ENCODE results near the gene MYO5B.

The MYO5B gene

DNA sequence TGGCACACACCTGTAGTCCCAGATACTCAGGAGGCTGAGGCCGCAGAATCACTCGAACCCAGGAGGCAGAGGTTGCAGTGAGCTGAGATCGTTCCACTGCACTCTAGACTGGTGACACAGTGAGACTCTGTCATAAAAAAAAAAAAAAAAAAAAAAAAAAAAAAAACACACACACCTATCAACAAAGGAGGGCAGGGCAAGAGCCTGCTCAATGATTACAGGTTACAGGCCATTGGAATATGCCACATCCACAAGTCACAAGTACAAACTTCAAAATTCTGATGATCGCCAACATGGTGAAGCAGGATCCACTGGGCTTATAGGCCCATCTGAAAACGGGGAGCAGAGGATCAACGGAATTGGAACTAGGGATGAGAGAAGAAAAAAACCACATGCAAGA is 6.3 kb downstream of the MYO5B start:
- no peak for DNase-seq

GRCh38 chr18:50187659-50188058 is 7.3 kb downstream of the MYO5B start:
- no peak for DNase-seq

DNA sequence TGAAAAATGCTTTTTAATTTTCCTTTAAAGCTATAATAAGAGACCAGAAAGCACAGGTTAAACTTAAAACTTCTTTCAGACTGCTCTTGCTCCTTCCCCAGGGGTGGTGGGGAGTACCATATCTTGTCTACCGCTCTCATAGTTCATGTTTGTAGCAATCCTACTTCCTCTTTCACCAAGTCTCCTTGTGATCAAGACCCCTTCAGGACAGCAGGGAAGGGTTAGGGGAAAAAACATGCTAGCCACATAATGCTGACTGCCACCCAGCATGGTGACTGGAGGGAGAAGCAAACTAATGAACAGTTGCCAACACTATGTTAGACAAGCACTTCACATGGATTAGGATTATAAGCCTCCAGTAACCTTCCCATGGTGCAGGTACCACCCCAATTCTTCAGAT is 8.6 kb downstream of the MYO5B start:
- DNase-seq, result no peak

DNA sequence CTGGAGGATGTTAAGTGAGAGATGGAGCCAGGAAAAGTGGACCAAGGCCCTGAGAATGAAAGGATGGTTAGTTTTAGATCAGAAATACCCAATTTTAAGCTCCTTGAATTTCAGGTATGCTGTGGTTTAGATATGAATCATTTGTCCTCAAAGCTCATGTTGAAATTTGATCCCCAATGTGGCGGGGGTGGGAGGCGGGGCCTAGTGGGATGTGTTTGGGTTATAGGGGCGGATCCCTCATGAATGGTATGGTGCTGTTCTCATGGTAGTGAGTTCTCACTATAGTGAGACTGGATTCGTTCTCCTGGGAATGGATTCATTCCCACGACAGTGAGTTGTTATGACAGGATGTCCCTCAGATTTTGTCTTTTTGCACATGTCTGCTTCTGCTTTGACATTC is 11.4 kb downstream of the MYO5B start:
- DNase-seq, result no peak

DNA sequence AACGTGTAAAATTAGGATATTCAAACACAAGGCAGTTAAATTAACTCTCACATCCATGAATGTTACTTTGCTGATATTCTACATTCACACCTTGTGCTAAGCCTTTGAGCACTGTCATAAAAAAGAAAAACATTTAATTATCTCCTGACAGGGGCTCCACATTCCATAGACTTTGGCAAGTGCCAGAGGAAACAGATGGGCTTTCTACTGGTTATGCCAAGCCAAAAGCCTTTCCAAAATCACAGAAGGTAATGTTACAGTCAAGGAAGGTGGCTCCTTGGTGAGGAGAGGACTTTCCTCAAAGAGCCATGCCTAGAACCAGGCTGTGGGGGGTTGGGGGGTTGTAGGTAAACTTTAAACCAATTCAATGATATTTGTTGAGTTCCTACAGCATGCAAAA is 12.4 kb downstream of the MYO5B start:
- no peak for DNase-seq

GRCh38 chr18:50181590-50181989 is 13.4 kb downstream of the MYO5B start:
- no peak for DNase-seq

DNA sequence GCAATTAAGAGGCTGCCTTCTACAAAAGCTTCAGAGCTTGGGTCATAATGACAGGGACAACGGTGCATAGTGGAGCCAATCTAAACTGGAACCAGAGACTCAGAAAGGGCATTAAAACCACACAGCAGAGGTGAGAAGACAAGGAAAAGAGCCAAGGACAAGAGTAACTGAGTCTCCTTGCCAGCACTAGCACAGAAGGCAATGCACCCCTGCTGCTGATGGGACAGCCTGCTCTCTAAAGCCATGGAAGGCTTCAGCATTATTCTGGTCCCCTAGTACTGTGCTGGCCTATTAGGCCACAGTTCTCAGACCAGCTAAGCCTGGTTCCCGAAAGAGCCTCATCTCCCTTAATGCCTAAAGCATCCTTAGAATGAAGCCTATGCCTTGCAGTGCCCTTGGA is 15.5 kb downstream of the MYO5B start:
- no peak for DNase-seq

- no peak for DNase-seq
Measured at GRCh38 chr18:50177294-50177992, 17.5 kb downstream of the MYO5B start.

- DNase-seq, result no peak
Measured at GRCh38 chr18:50172367-50172766, 22.6 kb downstream of the MYO5B start.

GRCh38 chr18:50171406-50171805 is 23.5 kb downstream of the MYO5B start:
- no peak for DNase-seq

DNA sequence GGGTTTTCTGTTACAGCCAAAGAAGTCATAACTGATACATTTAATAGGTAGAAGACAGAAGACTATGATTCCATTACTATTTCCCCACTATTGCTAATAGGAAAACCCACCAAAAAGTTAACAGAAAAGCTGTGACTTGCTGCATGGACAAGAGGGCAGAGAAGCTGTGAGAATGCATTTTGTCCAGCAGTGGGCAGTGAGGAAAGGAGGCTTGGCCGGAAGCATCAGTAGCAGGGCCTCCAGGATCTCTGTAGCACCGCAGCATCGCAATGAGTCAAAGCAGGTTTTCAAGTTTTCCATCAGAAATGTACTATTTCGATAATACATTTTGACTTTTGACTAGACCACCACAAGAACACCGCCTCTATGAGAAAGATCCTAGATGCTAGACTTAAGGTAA is 24.9 kb downstream of the MYO5B start:
- DNase-seq, result no peak

GRCh38 chr18:50169149-50169548 is 25.8 kb downstream of the MYO5B start:
- no peak for DNase-seq

DNA sequence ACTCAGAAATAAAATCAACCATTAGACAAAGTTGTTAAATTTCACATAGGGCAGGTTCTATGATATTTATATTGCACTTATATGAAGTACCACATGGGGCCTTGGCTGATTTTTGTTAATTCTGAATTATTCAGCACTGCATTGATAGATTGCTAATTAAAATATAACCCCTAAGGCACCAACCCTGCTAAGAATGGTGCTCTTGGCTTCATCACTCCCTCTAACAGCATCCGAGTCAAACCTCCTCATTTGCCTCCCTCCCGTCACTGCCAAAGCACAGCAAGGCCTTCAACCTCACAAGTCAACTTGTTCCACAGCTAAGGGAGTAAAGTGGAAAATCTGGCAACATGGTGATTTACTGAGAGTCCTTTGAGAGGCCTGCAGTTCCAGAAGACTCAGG is 27.0 kb downstream of the MYO5B start:
- no peak for DNase-seq

GRCh38 chr18:50166901-50167300 is 28.0 kb downstream of the MYO5B start:
- no peak for DNase-seq

DNA sequence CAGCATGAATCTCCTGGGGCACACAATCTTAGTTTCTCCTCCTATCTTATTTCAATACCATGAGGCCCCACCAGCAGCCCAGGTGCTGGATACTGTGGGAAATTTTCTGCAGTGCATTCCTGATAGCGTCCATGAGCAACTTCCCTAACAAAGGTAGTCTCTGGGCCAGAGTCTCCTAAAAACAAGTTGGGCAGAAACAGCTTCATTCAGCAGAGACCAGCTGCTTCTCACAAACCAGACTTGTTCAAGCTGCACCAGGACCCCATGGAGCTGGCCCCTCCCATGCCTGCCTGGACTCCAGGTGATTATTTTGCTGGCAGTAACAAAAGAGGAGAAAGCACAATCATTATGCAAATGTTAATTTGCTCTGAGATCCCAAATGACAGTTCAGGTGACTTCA is 31.4 kb downstream of the MYO5B start:
- no peak for DNase-seq

GRCh38 chr18:50162486-50163304 is 32.3 kb downstream of the MYO5B start:
- no peak for DNase-seq

GRCh38 chr18:50161597-50162205 is 33.2 kb downstream of the MYO5B start:
- no peak for DNase-seq

- no peak for DNase-seq
Measured at GRCh38 chr18:50159654-50160046, 35.3 kb downstream of the MYO5B start.

DNA sequence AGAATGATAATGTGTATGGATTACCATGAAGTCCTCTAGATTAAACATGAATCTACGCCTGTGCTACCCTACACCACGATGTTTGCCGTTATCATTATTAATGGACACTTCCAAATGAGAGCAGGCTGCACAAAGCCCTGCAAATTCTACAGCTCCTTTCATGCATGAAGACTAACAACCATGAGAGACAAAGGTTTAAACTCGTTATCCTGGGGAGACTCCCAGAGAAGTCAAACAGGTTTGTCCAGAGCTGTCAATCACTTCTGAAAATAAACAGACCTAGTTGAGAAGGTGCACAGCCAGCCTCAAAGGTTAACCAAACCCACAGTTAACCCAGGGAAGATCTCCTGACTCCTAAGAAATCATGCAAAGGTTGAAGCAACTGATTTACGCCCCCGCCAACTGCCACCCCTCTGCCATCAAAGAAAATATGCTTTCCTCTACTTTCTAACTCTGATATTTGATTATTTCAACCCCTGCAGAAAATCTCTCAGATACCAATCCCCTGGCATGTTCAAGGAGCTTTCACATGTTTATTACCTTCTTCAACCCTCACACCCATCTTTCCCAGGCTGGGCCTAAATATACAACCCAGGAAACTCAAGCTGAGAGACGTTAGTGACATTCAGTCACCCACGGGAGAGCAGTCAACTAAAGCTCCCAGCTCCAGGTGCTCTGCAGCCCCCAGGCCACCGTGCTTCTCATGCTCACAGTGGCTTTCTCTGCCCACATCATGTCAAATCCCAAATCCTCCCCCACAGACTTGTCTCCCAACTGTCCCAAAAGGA is 35.9 kb downstream of the MYO5B start:
- DNase-seq, result no peak

GRCh38 chr18:50155406-50155805 is 39.5 kb downstream of the MYO5B start:
- no peak for DNase-seq

- DNase-seq, result no peak
Measured at GRCh38 chr18:50154420-50154819, 40.5 kb downstream of the MYO5B start.

DNA sequence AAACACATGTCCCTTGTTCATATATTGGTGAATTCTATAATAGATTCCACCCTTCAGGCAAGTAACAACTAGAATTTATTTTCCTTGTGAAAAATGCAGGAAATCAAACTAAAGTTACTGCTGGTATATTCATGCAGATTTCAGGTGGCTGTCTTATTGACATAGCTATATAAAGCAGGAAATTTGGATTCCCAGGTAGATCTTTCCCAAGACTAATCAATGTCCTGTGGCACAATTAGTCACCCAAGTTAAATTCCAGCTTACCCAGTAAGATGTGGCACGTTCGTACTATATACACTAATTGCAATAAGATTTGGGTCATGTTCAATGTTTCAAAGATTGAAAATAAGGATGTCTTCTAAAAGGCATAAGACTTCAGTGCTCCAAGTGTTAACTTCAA is 42.0 kb downstream of the MYO5B start:
- DNase-seq, result no peak

- no peak for DNase-seq
Measured at GRCh38 chr18:50151926-50152325, 43.0 kb downstream of the MYO5B start.

Measured in T-helper 9 cell (primary cell).